ENCODE results near the gene KLHL2.
A peak's percentile ranks its signal among the peaks of the same experiment; 100 is the strongest.
"Not testable (repeated sequence)": the region's sequence is repeated elsewhere in the genome, so short reads cannot be mapped to it uniquely, and the experiment has no call there.

Gene KLHL2

DNA sequence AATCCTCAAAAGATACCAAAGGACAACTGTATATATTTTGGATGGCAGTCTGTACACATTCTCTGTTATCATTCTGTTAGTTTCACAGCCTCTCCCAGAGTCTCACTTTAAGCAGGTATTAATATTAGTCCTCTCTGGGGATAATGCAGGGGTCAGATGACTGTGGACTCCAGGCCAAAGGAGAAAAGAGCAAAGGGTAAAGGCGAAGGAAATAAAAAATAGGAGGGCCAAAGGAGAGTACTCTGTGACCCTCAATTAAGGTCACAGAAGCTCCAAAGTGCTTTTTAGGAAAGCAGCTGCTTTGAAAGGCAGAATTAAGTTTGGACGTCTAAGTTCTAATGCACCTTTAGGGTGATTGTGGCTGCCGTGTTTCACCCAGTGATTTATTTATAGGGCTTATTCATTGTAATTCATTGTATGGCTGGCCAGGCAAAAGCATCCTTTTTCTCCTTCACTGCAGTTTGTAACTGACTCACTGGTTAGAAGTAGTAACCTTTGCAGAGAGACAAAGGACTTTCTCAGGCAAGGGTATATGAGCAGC is 127.9 kb downstream of the KLHL2 start:
- H3K4me3 Mint-ChIP-seq: no peak overlapping the region
- no peaks in the 10 kb centered on the region for H3K27me3 Mint-ChIP-seq
- no peak for ATAC-seq
- peaks cover 36% of the 10 kb centered on the region for H3K36me3 Mint-ChIP-seq
- peak overlapping the region; percentile 44 for H3K27ac Mint-ChIP-seq
- no peaks in the 10 kb centered on the region for H3K9me3 Mint-ChIP-seq
- peaks cover 34% of the 10 kb centered on the region for H3K4me1 Mint-ChIP-seq

GRCh38 chr4:165336743-165337142 is 129.4 kb downstream of the KLHL2 start:
- Mint-ChIP-seq H3K36me3 (peaks cover 21% of the 10 kb centered on the region), H3K27ac (no peak overlapping the region), H3K4me3 (no peak overlapping the region), H3K27me3 (no peaks in the 10 kb centered on the region), H3K9me3 (no peaks in the 10 kb centered on the region), H3K4me1 (peaks cover 19% of the 10 kb centered on the region)
- ATAC-seq: no peak

DNA sequence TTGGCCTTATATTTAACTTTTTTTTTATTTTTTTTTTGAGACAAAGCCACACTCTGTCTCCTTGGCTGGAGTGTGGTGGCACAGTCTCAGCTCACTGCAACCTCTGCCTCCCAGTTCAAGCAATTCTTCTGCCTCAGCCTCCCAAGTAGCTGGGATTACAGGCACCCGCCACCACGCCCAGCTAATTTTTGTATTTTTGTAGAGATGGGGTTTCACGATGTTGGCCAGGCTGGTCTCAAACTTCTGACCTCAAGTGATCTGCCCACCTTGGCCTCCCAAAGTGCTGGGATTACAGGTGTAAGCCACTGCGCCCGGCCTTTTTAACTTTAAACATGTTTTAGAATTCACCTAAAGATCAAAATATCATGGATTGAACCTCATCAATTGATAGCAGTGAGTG is 135.0 kb downstream of the KLHL2 start:
- H3K27me3 Mint-ChIP-seq, H3K9me3 Mint-ChIP-seq, H3K4me3 Mint-ChIP-seq, ATAC-seq, H3K27ac Mint-ChIP-seq, H3K4me1 Mint-ChIP-seq, H3K36me3 Mint-ChIP-seq: not testable (repeated sequence)

DNA sequence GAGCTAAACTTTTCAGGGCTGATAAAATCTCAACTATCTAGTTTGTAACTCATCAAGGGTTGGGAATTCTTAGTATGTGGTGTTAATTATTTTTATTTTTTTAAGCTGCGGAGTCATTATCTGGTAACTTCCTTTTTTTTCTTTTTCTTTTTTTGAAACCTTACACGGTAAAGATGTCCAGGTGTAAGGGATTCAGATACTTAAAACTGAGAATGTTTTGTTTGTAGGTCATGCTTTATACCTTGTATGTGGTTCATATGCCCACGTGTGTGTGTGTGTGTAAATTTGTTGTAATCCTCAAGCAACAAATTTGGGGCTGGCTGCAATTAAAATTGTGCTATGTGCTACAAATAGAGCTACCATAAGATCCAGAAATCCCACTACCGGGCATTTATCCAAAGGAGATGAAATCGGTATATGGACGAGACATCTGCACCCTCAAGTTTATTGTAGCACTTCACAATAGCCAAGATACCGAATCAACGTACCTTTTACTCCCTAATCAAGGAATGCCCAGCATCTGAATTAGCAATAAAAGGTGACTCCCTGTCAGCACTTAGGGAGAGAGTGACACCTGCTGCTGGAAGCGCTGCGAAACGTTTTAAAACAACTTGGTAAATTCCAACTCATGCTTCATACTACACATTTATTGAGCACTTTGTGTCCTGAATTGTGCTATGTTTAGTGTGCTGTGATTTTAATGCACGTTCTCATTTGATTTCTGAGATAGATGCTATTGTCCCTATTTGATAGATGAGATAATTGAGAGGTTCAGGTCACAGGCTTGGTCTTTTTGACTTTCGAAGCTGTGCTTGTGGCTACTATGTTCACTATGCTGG is 136.2 kb downstream of the KLHL2 start:
- no peak overlapping the region for H3K4me3 Mint-ChIP-seq
- H3K36me3 Mint-ChIP-seq: peaks cover 6% of the 10 kb centered on the region
- H3K27me3 Mint-ChIP-seq: no peaks in the 10 kb centered on the region
- no peaks in the 10 kb centered on the region for H3K9me3 Mint-ChIP-seq
- ATAC-seq: no peak
- no peak overlapping the region for H3K27ac Mint-ChIP-seq
- H3K4me1 Mint-ChIP-seq: no peaks in the 10 kb centered on the region

GRCh38 chr4:165345666-165346417 is 138.5 kb downstream of the KLHL2 start:
- peaks cover 3% of the 10 kb centered on the region for H3K27me3 Mint-ChIP-seq
- no peak overlapping the region for H3K27ac Mint-ChIP-seq
- H3K9me3 Mint-ChIP-seq: no peaks in the 10 kb centered on the region
- no peak for ATAC-seq
- peaks cover 6% of the 10 kb centered on the region for H3K36me3 Mint-ChIP-seq
- H3K4me3 Mint-ChIP-seq: no peak overlapping the region
- H3K4me1 Mint-ChIP-seq: no peaks in the 10 kb centered on the region

- Mint-ChIP-seq H3K9me3 (no peaks in the 10 kb centered on the region), H3K27ac (no peak overlapping the region), H3K36me3 (peaks cover 6% of the 10 kb centered on the region), H3K27me3 (peaks cover 19% of the 10 kb centered on the region), H3K4me1 (no peaks in the 10 kb centered on the region), H3K4me3 (no peak overlapping the region)
- no peak for ATAC-seq
Observed at GRCh38 chr4:165347647-165348569, 140.5 kb downstream of the KLHL2 start.

- no peak for ATAC-seq
- H3K4me3 Mint-ChIP-seq: no peak overlapping the region
- no peaks in the 10 kb centered on the region for H3K4me1 Mint-ChIP-seq
- no peaks in the 10 kb centered on the region for H3K36me3 Mint-ChIP-seq
- peaks cover 24% of the 10 kb centered on the region for H3K27me3 Mint-ChIP-seq
- no peak overlapping the region for H3K27ac Mint-ChIP-seq
- no peaks in the 10 kb centered on the region for H3K9me3 Mint-ChIP-seq
Observed at GRCh38 chr4:165351359-165352130, 144.2 kb downstream of the KLHL2 start.

- peaks cover 52% of the 10 kb centered on the region for H3K27me3 Mint-ChIP-seq
Observed at GRCh38 chr4:165355900-165356300, 148.5 kb downstream of the KLHL2 start.

DNA sequence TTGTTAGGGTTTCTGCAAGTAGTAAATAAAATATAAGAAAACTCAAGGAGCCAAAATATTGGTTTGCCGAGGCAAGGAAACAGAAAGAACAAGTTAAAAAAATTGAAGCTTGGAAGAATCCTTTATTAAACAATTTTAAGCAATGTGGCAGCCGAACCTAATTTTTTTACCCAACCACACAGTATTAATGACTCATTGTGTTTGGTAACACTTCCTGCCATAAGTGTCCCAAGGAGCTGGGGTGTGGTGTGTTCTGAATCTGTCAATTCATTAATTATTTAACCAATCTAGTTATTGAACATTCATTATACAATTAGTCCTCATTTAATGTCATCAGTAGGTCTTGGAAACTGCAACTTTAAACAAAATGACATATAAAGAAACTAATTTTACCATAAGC is 152.1 kb downstream of the KLHL2 start:
- peaks cover 50% of the 10 kb centered on the region for H3K27me3 Mint-ChIP-seq
- H3K36me3 Mint-ChIP-seq: no peaks in the 10 kb centered on the region
- no peaks in the 10 kb centered on the region for H3K4me1 Mint-ChIP-seq
- no peaks in the 10 kb centered on the region for H3K9me3 Mint-ChIP-seq
- no peak for ATAC-seq
- no peak overlapping the region for H3K4me3 Mint-ChIP-seq
- no peak overlapping the region for H3K27ac Mint-ChIP-seq

More at GRCh38 chr4:165355900-165356300, 148.5 kb downstream of the KLHL2 start:
- no peak overlapping the region for H3K27ac Mint-ChIP-seq
- H3K9me3 Mint-ChIP-seq: no peaks in the 10 kb centered on the region
- H3K36me3 Mint-ChIP-seq: no peaks in the 10 kb centered on the region
- no peaks in the 10 kb centered on the region for H3K4me1 Mint-ChIP-seq
- H3K4me3 Mint-ChIP-seq: no peak overlapping the region
- ATAC-seq: no peak

DNA sequence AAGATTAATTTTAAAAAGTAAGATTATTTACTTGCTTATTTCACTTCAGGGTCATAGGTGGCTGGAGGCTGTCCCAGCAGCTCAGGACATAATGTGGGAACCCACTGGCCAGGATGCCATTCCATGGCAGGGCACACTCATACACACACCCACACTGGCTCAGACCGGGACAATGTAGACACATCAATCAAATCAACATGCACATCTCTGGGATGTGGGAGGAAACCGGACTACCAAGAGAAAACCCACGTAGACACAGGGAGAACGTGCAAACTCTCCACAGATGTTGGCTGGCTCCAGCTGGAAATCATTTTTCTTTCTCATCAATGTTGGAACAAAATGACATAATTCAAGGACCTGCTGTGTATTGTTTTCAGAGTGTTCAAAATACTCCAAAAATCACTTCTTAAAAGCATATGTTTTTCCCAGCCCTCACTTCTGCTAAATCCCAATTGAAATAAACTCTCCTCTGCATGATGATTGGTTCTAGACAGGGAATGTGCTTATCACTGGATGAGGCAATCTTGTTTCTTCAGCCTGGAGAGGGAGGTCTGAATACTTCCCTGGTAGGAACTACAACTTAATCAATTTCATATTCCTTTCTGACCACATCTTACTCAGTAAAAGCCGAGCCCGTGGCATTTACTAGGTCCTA is 152.8 kb downstream of the KLHL2 start:
- H3K9me3 Mint-ChIP-seq: no peaks in the 10 kb centered on the region
- H3K4me3 Mint-ChIP-seq: no peak overlapping the region
- peaks cover 50% of the 10 kb centered on the region for H3K27me3 Mint-ChIP-seq
- ATAC-seq: no peak
- H3K27ac Mint-ChIP-seq: no peak overlapping the region
- no peaks in the 10 kb centered on the region for H3K4me1 Mint-ChIP-seq
- no peaks in the 10 kb centered on the region for H3K36me3 Mint-ChIP-seq

DNA sequence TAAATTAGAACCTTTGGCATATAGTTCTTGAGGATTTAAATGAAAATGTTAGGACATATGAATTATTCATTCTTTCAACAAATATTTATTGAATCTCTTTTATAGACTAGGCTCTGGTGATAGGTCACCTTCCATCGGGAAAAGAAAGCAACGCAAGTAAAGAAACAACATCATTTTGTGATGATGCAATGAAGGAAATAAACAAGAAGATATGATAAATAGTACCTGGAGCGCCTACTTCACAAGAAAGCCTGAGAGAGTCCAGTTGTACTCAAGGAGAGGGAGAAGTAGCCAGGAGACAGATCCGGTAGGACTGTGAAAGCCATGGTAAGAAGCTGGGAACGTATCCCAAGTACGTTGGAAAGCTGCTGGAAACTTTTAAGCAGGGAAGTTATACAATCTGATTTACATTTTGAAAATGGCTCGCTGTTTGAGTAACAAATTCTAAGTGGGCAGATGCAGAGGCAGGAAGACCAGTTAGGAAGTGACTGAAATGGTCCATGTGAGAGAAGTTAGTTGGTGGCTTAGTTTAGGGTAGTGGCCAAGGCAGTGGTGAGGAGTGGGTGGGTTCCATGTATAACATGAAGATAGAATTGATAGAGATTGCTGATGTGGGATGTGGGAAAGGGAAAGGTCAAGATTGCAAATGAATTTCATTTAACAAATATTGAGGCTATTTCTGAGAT is 153.8 kb downstream of the KLHL2 start:
- no peak for ATAC-seq
- Mint-ChIP-seq H3K36me3 (no peaks in the 10 kb centered on the region), H3K4me3 (no peak overlapping the region), H3K27me3 (peaks cover 50% of the 10 kb centered on the region), H3K4me1 (no peaks in the 10 kb centered on the region), H3K9me3 (no peaks in the 10 kb centered on the region), H3K27ac (no peak overlapping the region)

GRCh38 chr4:165361810-165362209 is 154.4 kb downstream of the KLHL2 start:
- ATAC-seq: no peak
- no peaks in the 10 kb centered on the region for H3K4me1 Mint-ChIP-seq
- no peaks in the 10 kb centered on the region for H3K9me3 Mint-ChIP-seq
- H3K36me3 Mint-ChIP-seq: no peaks in the 10 kb centered on the region
- H3K27ac Mint-ChIP-seq: no peak overlapping the region
- H3K27me3 Mint-ChIP-seq: peaks cover 50% of the 10 kb centered on the region
- no peak overlapping the region for H3K4me3 Mint-ChIP-seq

GRCh38 chr4:165364452-165365080 is 157.2 kb downstream of the KLHL2 start:
- Mint-ChIP-seq H3K27ac (no peak overlapping the region), H3K27me3 (peaks cover 32% of the 10 kb centered on the region), H3K9me3 (no peaks in the 10 kb centered on the region), H3K36me3 (no peaks in the 10 kb centered on the region), H3K4me1 (no peaks in the 10 kb centered on the region), H3K4me3 (no peak overlapping the region)
- ATAC-seq: no peak
